Large intestine (tissue), 12 donors: Measurements from ENCODE around the gene LRRC28. TPM values are rescaled to one million over a fixed set of nuclear protein-coding genes. Genes with fewer than 3 reads are reported as not detected.

ENCODE experiments used
- DNase-seq, 2 donors: peaks; one replicate each; pipeline versions ENCODE4 v3.0.0 to v3.0.0-alpha.2; 2013
- H3K27ac ChIP-seq: one replicate; pipeline ENCODE4 v1.5.1; 2013; ENCODE audit warnings: low read length
- H3K27me3 ChIP-seq: 2 replicates; pipeline ENCODE4 v1.6.1; 2013; ENCODE audit warnings: low read length; ENCODE audit not compliant: control insufficient read depth, insufficient read depth
- H3K36me3 ChIP-seq: 2 replicates; pipeline ENCODE4 v1.6.1; 2013; ENCODE audit warnings: low read length; ENCODE audit not compliant: control insufficient read depth, insufficient read depth
- H3K4me1 ChIP-seq: one replicate; pipeline ENCODE4 v1.6.1; 2013; ENCODE audit warnings: low read length; ENCODE audit not compliant: control insufficient read depth, insufficient read depth
- H3K4me3 ChIP-seq: one replicate; pipeline ENCODE4 v1.5.1; 2013; ENCODE audit warnings: low read length
- H3K9me3 ChIP-seq: one replicate; pipeline ENCODE4 v1.6.1; 2013; ENCODE audit warnings: mild to moderate bottlenecking, low read depth, low read length, moderate library complexity; ENCODE audit not compliant: control insufficient read depth
- WGBS: methylation state at CpG from one replicate; pipeline ENCODE4 v1.1.5; 2013; ENCODE audit warnings: low lambda C conversion rate; ENCODE audit not compliant: insufficient coverage; 5-methylcytosine and 5-hydroxymethylcytosine counted together
- long read RNA-seq, 11 donors: transcript quantifications; one replicate each; lab custom pipeline, GENCODE V29; 2026
- polyA plus RNA-seq: library from polyadenylated mRNA; unstranded; fragments of 120-200 nt; gene quantifications from one replicate; pipeline ENCODE4 v1.2.1, GENCODE V29; 2013

Gene LRRC28
- 40.4 TPM for polyA plus RNA-seq
- long read RNA-seq, donor 1, full-length matches to known transcripts: 7 of 7 reads
- long read RNA-seq, donor 1, partial matches to known transcripts: 0 of 7 reads
- long read RNA-seq, donor 1, other reads (novel, unspliced or antisense): 0 of 7 reads
- long read RNA-seq, donor 2, full-length matches to known transcripts: 2 of 13 reads
- long read RNA-seq, donor 2, partial matches to known transcripts: 11 of 13 reads
- long read RNA-seq, donor 2, other reads (novel, unspliced or antisense): 0 of 13 reads
- long read RNA-seq, donor 3: 0 reads
- long read RNA-seq, donor 4: 0 reads
- long read RNA-seq, donor 5, full-length matches to known transcripts: 3 of 3 reads
- long read RNA-seq, donor 5, partial matches to known transcripts: 0 of 3 reads
- long read RNA-seq, donor 5, other reads (novel, unspliced or antisense): 0 of 3 reads
- long read RNA-seq, donor 6, full-length matches to known transcripts: 10 of 10 reads
- long read RNA-seq, donor 6, partial matches to known transcripts: 0 of 10 reads
- long read RNA-seq, donor 6, other reads (novel, unspliced or antisense): 0 of 10 reads
- long read RNA-seq, donor 7, full-length matches to known transcripts: 2 of 2 reads
- long read RNA-seq, donor 7, partial matches to known transcripts: 0 of 2 reads
- long read RNA-seq, donor 7, other reads (novel, unspliced or antisense): 0 of 2 reads
- long read RNA-seq, donor 8, full-length matches to known transcripts: 8 of 8 reads
- long read RNA-seq, donor 8, partial matches to known transcripts: 0 of 8 reads
- long read RNA-seq, donor 8, other reads (novel, unspliced or antisense): 0 of 8 reads
- long read RNA-seq, donor 9, full-length matches to known transcripts: 1 of 1 reads
- long read RNA-seq, donor 9, partial matches to known transcripts: 0 of 1 reads
- long read RNA-seq, donor 9, other reads (novel, unspliced or antisense): 0 of 1 reads
- long read RNA-seq, donor 10, full-length matches to known transcripts: 7 of 7 reads
- long read RNA-seq, donor 10, partial matches to known transcripts: 0 of 7 reads
- long read RNA-seq, donor 10, other reads (novel, unspliced or antisense): 0 of 7 reads
- long read RNA-seq, donor 11, full-length matches to known transcripts: 9 of 9 reads
- long read RNA-seq, donor 11, partial matches to known transcripts: 0 of 9 reads
- long read RNA-seq, donor 11, other reads (novel, unspliced or antisense): 0 of 9 reads

DNA sequence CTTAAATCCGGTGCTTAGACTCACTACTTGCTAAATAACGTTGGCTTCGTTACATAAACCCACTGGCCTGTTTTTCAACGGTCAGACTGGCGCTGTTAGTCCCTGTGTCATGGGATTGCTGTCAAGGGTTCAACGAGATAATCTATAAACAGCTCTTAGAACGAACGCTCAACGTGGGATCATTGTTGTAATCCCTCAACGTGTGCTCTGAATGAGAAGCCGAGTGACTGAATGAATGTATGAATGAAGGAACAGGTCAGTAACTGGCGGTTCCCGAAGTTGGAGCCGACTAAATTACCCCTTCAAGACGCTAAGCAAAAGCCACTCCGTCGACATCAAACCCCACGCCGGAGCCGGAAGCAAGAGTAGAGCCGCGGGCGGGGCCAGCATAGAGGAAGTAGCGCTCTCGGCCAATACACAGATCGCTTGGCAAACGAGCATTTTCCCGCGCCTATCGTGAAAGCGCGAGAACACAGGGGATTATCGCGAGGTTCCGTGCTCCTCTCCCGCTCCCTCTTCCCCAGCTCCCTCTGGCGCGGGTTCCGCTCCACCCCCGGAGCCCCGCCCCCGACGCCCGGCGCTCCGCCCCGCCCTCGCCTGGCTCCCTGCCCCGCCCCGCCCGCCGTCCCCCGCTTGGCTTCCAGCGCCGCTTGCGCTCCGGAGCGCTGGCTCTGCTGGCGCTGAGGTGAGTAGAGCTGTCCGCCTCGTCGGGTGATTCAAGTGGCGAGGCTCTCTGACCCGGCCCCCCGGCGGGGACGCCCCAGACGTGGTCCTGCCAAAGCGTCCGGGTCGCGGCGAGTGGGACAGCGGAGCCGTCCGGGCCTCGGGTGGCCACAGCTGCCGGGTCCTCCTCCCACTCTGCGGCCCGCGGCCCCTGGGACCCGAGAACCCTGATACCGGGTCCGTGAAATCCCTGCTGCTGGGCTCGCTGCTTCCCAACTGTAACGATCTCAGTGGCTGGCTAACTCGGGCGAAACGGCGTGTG lies at the start of gene LRRC28:
Gene LRRC28, plus strand, starts transcription at position 625 of the 985 bp plus-strand sequence. CDS start 4,477 bp downstream, outside the sequence.
- Histone ChIP-seq H3K27ac (peak within 1 kb of the TSS; percentile 88), H3K4me1 (peaks cover 7% of the 10 kb centered on the region), H3K4me3 (peak within 1 kb of the TSS; percentile 78), H3K36me3 (no peaks in the 10 kb centered on the region), H3K9me3 (no peaks in the 10 kb centered on the region), H3K27me3 (no peaks in the 10 kb centered on the region)
- WGBS: no CpG with 5 or more reads among the region's 90 CpGs
- peak; percentile 99 for DNase-seq

DNA sequence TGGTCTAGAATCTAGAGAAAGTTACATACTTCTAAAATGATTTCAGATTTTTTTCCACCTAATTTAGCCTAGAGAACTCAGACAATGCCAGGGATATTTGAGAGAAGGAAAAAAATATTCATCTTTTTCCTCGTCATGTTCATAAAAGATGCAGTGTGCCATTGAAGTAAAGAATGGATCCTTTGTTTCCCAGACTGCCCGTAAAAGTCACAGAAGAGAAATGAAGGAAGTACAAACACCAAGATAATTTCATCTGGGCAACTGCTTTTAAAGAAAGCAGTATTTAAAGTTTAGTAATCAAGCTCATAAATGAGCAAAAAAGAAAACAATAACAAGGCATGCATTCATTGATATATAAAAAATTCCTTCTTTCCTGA lies 49.1 kb upstream of the LRRC28 start:
- H3K9me3 ChIP-seq: no peaks in the 10 kb centered on the region
- no peak overlapping the region for H3K4me3 ChIP-seq
- H3K36me3 ChIP-seq: peaks cover 19% of the 10 kb centered on the region
- DNase-seq: no peak
- no peaks in the 10 kb centered on the region for H3K27me3 ChIP-seq
- no peak overlapping the region for H3K27ac ChIP-seq
- no peaks in the 10 kb centered on the region for H3K4me1 ChIP-seq
- WGBS: 38% methylated on average over 1 of the region's 2 CpGs

DNA sequence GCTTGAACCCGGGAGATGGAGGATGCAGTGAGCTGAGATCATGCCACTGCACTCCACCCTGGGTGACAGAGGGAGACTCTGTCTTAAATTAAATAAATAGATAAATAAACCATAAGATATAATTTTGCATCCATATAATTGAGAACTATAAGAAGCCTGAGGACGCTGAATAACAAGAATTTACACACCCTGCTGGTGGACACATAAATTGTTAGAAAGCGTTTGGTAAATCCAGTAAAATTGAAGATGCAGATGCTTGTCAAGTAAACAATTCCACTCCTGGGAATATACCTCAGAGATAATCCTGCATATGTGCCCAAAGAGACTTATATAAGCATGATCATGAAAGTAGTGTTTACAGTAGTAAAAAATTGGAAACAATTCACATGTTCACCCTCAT lies 43.6 kb upstream of the LRRC28 start:
- DNase-seq: no peak
- H3K4me3 ChIP-seq: no peak overlapping the region
- H3K4me1 ChIP-seq: no peaks in the 10 kb centered on the region
- no peaks in the 10 kb centered on the region for H3K9me3 ChIP-seq
- WGBS: 100% methylated on average over 1 of the region's 3 CpGs
- no peak overlapping the region for H3K27ac ChIP-seq
- no peaks in the 10 kb centered on the region for H3K27me3 ChIP-seq
- H3K36me3 ChIP-seq: peaks cover 13% of the 10 kb centered on the region

DNA sequence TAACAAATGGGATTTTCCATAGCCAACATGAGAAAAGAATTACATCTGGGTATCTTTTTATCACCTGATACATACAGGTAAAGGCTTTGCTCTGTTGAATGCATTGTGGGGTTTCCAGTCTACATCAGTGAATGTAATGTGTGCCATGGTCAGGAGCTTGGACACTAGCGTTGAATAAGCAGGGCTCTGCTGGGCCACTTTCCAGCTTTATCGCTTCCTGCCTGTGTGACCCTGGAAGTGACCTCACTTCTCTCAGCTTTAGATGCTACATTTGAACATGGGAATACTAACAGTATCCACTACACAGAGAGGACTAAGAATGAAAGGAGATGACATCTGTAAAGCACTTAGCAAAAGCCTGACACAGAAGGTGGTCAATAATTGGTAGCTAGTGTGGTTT lies 42.0 kb upstream of the LRRC28 start:
- H3K4me3 ChIP-seq: no peak overlapping the region
- no peak for DNase-seq
- no peak overlapping the region for H3K27ac ChIP-seq
- WGBS: no CpG with 5 or more reads among the region's 2 CpGs
- peaks cover 13% of the 10 kb centered on the region for H3K36me3 ChIP-seq
- no peaks in the 10 kb centered on the region for H3K27me3 ChIP-seq
- H3K9me3 ChIP-seq: no peaks in the 10 kb centered on the region
- no peaks in the 10 kb centered on the region for H3K4me1 ChIP-seq

DNA sequence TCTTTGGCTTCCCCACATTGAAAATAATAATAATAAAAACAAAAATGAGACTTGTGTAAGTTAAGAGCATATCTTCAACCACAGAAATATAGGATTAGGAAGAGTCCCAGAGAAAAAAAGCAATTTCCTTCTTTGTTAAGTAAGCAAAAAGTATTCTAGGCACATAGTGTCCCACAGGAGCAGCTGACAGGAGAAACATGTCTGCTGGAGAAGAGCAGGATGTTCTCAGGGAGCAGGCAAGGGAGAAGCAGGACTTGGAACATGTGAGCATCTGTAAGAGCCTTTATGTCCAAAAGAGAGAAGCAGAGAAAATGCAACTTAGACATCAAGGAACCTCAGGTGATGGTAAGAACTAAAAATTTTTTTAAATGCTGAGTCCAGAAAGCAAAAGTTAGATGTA lies 40.9 kb upstream of the LRRC28 start:
- no peak for DNase-seq
- H3K4me1 ChIP-seq: no peaks in the 10 kb centered on the region
- H3K27ac ChIP-seq: no peak overlapping the region

DNA sequence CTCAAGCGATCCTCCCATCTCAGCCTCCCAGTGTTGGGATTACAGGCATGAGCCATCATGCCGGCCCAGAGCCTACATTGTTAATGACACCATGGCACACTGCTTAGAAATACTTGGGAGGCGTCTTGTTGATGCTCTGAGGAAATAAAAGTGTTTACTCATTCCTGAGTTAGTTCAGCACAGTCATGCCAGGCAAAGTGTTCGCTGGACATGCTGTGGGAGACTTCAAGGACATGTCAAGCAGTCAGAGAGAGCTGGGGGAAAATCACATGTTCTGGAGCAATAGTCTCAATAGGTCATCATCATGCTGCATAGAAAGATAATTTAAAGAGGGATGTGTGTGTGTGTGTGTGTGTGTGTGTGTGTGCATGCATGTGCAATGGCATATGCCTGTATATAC lies 39.4 kb upstream of the LRRC28 start:
- H3K27ac ChIP-seq: no peak overlapping the region
- WGBS: no CpG with 5 or more reads among the region's 4 CpGs

More for the DNA sequence above, 40.9 kb upstream of the LRRC28 start:
- no peaks in the 10 kb centered on the region for H3K9me3 ChIP-seq
- no peak overlapping the region for H3K4me3 ChIP-seq
- H3K27me3 ChIP-seq: no peaks in the 10 kb centered on the region
- H3K36me3 ChIP-seq: peaks cover 15% of the 10 kb centered on the region

DNA sequence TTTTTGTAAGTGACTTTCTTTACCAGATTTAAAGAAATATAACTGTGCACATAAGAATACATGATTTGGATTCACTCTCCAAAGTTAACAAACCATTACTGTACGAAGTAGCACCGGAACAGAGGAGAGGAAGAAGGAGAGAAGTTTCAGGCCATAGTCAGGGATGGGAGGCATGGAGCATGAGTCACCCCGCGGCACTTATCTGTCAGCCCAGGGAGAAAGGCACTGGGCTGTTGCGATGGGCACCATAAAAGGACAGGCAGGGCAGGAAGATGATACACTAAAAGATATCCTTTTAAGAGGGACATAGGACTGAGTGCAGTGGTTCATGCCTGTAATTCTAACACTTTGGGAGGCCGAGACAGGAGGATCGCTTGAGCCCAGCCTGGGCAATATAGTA lies 38.9 kb upstream of the LRRC28 start:
- no peaks in the 10 kb centered on the region for H3K4me1 ChIP-seq
- no peak overlapping the region for H3K4me3 ChIP-seq
- no peak for DNase-seq
- H3K9me3 ChIP-seq: no peaks in the 10 kb centered on the region
- H3K36me3 ChIP-seq: peaks cover 19% of the 10 kb centered on the region
- no CpG with 5 or more reads among the region's 7 CpGs for WGBS
- no peaks in the 10 kb centered on the region for H3K27me3 ChIP-seq
- no peak overlapping the region for H3K27ac ChIP-seq

More for the DNA sequence above, 39.4 kb upstream of the LRRC28 start:
- no peaks in the 10 kb centered on the region for H3K4me1 ChIP-seq
- no peaks in the 10 kb centered on the region for H3K27me3 ChIP-seq
- H3K36me3 ChIP-seq: peaks cover 19% of the 10 kb centered on the region
- H3K9me3 ChIP-seq: no peaks in the 10 kb centered on the region
- no peak for DNase-seq
- H3K4me3 ChIP-seq: no peak overlapping the region

DNA sequence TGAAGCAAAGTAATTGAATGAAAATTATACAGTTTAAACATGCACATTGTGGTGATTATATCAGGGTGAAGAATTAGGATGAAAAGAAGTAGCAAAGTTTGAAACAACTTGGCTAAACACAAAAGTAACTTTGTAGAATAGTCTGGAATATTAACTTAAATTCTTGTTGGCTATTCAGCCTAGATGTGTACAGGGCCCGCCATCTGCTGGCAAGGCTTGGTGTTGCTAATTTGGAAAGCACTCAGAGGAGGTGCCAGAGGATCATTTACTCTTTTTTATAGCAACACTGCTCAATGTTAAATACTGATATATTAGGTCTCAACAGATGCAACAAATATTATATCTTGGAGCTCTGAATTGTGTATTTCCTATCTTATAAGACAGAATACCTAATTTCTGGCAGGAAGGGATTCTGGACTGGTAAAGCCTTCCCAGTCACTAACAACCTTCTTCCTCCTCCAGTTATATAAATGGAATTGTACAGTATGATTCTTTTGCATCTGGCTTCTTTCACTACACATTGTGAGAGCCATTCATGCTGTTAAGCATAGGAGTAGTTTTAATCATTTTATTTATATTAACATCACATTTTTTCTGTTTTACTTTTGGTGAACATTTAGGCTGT lies 38.0 kb upstream of the LRRC28 start:
- H3K4me1 ChIP-seq: no peaks in the 10 kb centered on the region
- peak; percentile 43 to 46 for DNase-seq
- H3K27me3 ChIP-seq: no peaks in the 10 kb centered on the region
- H3K4me3 ChIP-seq: no peak overlapping the region
- WGBS: no CpG with 5 or more reads among the region's 1 CpG
- no peak overlapping the region for H3K27ac ChIP-seq
- H3K9me3 ChIP-seq: no peaks in the 10 kb centered on the region
- peaks cover 28% of the 10 kb centered on the region for H3K36me3 ChIP-seq
